ENCODE results near the gene TEPSIN. TPM values are rescaled to one million over a fixed set of nuclear protein-coding genes. Genes with fewer than 3 reads are reported as not detected.

The TEPSIN gene
- total RNA-seq, 2 experiments from 2014 or later, result 21.7 to 25.9 TPM

DNA sequence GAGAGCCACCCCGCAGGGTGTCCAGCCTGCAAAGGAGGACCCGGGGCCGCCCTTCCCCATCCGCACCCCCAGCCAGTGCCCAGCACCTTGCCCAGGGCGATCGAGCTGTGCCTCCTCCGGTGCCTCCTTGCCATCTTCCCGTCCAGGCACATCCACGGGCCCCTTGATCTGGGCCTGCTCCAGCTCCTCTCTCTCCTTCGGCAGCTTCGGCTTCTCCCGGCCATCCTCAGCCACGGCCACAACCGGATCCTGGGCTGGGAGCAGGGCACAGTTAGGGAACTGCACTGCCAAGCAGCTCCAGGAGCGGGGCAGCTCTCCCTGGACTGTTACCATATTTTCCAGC lies 14.1 kb upstream of the TEPSIN start:
- Mint-ChIP-seq H3K36me3 (ENCODE audit: low read depth) (peaks cover 8% of the 10 kb centered on the region), H3K27ac (no peak overlapping the region), H3K4me3 (no peak overlapping the region), H3K9me3 (no peaks in the 10 kb centered on the region), H3K4me1 (ENCODE audit: low read depth) (peaks cover 5% of the 10 kb centered on the region), H3K27me3 (ENCODE audit: low read depth) (no peaks in the 10 kb centered on the region)
- intact Hi-C loops (cut with micrococcal nuclease), result loop anchor here (1.0 to 10.0 kb wide), 4 partner anchors 44 to 348 kb away; partner anchors contain the start of gene BAHCC1
- no peak for DNase-seq
- CTCF ChIA-PET, result interaction anchor here (0.6 to 1.9 kb wide), 7 partner anchors 33 to 293 kb away, joined by 3 to 10 read pairs (median 3); no protein-coding TSS in a partner anchor

- peaks cover 5% of the 10 kb centered on the region for H3K4me1 Mint-ChIP-seq (ENCODE audit: low read depth)
- intact Hi-C loops (cut with micrococcal nuclease), result loop anchor here (2.0 to 10.0 kb wide), 2 partner anchors 44 to 142 kb away; partner anchors contain the start of gene BAHCC1
- CTCF ChIA-PET, result interaction anchor here (0.6 to 1.9 kb wide), 7 partner anchors 33 to 293 kb away, joined by 3 to 10 read pairs (median 3); no protein-coding TSS in a partner anchor
- no peak overlapping the region for H3K27ac Mint-ChIP-seq
- no peaks in the 10 kb centered on the region for H3K27me3 Mint-ChIP-seq (ENCODE audit: low read depth)
- no peak overlapping the region for H3K4me3 Mint-ChIP-seq
- no peaks in the 10 kb centered on the region for H3K9me3 Mint-ChIP-seq
- peaks cover 8% of the 10 kb centered on the region for H3K36me3 Mint-ChIP-seq (ENCODE audit: low read depth)
- DNase-seq, result no peak
Observed at GRCh38 chr17:81252326-81252986, 13.6 kb upstream of the TEPSIN start.

DNA sequence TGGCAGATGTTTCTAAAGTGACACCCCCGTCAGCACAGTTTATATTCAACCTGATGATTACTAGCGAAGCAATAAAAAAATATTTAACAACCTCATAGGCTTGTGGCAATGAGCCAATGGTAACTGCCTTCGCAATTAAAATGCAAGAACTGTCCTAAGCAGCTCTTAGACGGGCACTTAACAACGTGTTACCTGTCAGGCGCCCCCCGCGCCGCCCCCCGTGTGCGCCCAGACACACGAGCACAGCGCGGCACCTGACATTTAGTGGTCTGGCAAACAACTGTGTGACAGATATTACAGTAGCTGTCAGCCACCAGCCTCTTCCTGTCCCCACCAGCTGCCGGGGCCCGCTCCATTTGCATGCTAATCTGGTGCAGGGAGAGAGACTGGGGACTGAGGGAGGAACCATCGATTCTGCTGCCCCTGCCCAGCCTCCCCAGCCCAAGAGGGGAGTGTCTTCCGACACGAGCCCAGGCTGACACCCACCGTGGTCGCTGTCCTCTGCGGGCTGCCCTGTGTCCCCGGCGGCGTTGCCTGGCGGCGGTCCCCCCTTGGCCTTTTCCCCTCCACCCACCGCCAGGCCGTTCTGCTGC lies 12.9 kb upstream of the TEPSIN start:
- DNase-seq, result no peak
- CTCF ChIA-PET, result no interaction called here

GRCh38 chr17:81251094-81251708 lies 12.3 kb upstream of the TEPSIN start:
- Mint-ChIP-seq H3K4me1 (ENCODE audit: low read depth) (peaks cover 5% of the 10 kb centered on the region), H3K27me3 (ENCODE audit: low read depth) (no peaks in the 10 kb centered on the region), H3K4me3 (no peak overlapping the region), H3K36me3 (ENCODE audit: low read depth) (peaks cover 9% of the 10 kb centered on the region), H3K27ac (no peak overlapping the region), H3K9me3 (no peaks in the 10 kb centered on the region)
- CTCF ChIA-PET, result no interaction called here
- intact Hi-C loops (cut with micrococcal nuclease), result loop anchor here (10.0 kb wide), 1 partner anchor 144 kb away; the partner anchor contains the start of gene BAHCC1
- no peak for DNase-seq

More for the DNA sequence above, 12.9 kb upstream of the TEPSIN start:
- Mint-ChIP-seq H3K9me3 (no peaks in the 10 kb centered on the region), H3K27me3 (ENCODE audit: low read depth) (no peaks in the 10 kb centered on the region), H3K4me3 (no peak overlapping the region), H3K4me1 (ENCODE audit: low read depth) (peaks cover 5% of the 10 kb centered on the region), H3K36me3 (ENCODE audit: low read depth) (peaks cover 9% of the 10 kb centered on the region), H3K27ac (no peak overlapping the region)
- intact Hi-C loops (cut with micrococcal nuclease), result loop anchor here (2.0 to 10.0 kb wide), 2 partner anchors 45 to 143 kb away; partner anchors contain the start of gene BAHCC1

- DNase-seq, result no peak
- H3K36me3 Mint-ChIP-seq (ENCODE audit: low read depth), result peaks cover 9% of the 10 kb centered on the region
- no peaks in the 10 kb centered on the region for H3K27me3 Mint-ChIP-seq (ENCODE audit: low read depth)
- CTCF ChIA-PET, result no interaction called here
- no peaks in the 10 kb centered on the region for H3K9me3 Mint-ChIP-seq
- no peak overlapping the region for H3K4me3 Mint-ChIP-seq
- H3K27ac Mint-ChIP-seq, result no peak overlapping the region
- intact Hi-C loops (cut with micrococcal nuclease), result loop anchor here (10.0 kb wide), 1 partner anchor 144 kb away; the partner anchor contains the start of gene BAHCC1
- H3K4me1 Mint-ChIP-seq (ENCODE audit: low read depth), result peaks cover 5% of the 10 kb centered on the region
Observed at GRCh38 chr17:81250286-81251093, 11.6 kb upstream of the TEPSIN start.

GRCh38 chr17:81249223-81250040 lies 10.6 kb upstream of the TEPSIN start:
- Mint-ChIP-seq H3K4me1 (ENCODE audit: low read depth) (peaks cover 7% of the 10 kb centered on the region), H3K27me3 (ENCODE audit: low read depth) (no peaks in the 10 kb centered on the region), H3K27ac (no peak overlapping the region), H3K36me3 (ENCODE audit: low read depth) (peaks cover 9% of the 10 kb centered on the region), H3K4me3 (no peak overlapping the region), H3K9me3 (no peaks in the 10 kb centered on the region)
- CTCF ChIA-PET, result no interaction called here
- DNase-seq, result no peak
- intact Hi-C loops (cut with micrococcal nuclease), result loop anchor here (10.0 kb wide), 1 partner anchor 145 kb away; the partner anchor contains the start of gene BAHCC1

DNA sequence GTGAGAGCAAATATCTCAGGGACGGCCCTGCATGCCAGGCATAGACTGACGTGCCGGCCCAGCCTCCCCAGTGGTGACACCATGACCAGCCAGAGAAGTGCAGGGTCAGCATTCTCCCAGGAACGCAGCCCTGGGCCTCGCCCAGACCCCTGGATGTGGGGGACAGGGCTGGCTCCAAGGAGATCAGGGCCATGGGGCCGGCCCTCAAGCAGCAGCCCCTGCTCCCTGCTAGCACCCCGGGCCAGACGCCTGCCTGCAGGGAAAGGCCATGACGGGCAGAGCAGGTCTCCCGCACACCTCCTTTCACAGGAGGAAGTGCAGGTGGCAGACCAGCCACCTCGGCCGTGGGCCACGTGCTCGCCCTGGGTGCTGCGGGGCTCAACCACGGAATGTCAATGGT lies 9.8 kb upstream of the TEPSIN start:
- H3K27ac Mint-ChIP-seq, result no peak overlapping the region
- CTCF ChIA-PET, result no interaction called here
- no peaks in the 10 kb centered on the region for H3K9me3 Mint-ChIP-seq
- intact Hi-C loops (cut with micrococcal nuclease), result no loop called here
- DNase-seq, result no peak
- H3K4me1 Mint-ChIP-seq (ENCODE audit: low read depth), result peaks cover 7% of the 10 kb centered on the region
- H3K4me3 Mint-ChIP-seq, result no peak overlapping the region
- peaks cover 9% of the 10 kb centered on the region for H3K36me3 Mint-ChIP-seq (ENCODE audit: low read depth)
- no peaks in the 10 kb centered on the region for H3K27me3 Mint-ChIP-seq (ENCODE audit: low read depth)

GRCh38 chr17:81247339-81247990 lies 8.6 kb upstream of the TEPSIN start:
- CTCF ChIA-PET, result no interaction called here
- no peak overlapping the region for H3K4me3 Mint-ChIP-seq
- DNase-seq, result no peak
- H3K27me3 Mint-ChIP-seq (ENCODE audit: low read depth), result no peaks in the 10 kb centered on the region
- H3K9me3 Mint-ChIP-seq, result no peaks in the 10 kb centered on the region
- H3K36me3 Mint-ChIP-seq (ENCODE audit: low read depth), result peaks cover 3% of the 10 kb centered on the region
- H3K4me1 Mint-ChIP-seq (ENCODE audit: low read depth), result peaks cover 2% of the 10 kb centered on the region
- intact Hi-C loops (cut with micrococcal nuclease), result no loop called here
- no peak overlapping the region for H3K27ac Mint-ChIP-seq

DNA sequence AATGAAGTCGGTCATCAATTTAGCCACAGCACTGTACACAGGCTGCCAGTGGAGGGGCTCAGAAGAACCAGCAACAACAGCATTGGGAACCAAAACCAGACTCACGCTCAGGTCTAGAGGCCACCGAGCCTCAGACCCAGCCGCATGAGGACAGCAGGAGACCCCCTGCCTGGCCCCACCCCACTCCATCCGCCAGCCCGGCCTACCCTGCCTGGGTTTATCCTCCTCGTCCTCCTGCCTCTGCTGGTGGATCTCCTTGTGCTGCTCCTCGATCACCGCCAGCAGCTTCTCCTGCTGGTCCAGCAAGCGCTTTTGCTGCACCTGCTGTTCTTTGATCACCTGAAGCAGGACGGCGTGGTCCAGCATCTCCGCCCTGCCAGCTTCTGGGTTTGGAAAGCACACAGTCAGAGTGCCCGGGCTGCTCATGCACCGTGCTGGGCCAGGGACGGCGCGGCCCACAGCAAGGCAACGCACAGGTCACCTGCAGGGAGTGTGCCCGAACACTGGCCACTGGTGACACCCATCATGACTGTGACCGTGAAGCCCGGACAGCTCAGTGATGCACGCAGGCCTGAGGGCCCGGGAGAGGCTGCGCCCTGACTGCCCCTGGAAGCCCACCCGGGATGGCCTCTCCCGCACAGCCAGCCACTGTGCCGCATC lies 8.0 kb upstream of the TEPSIN start:
- peaks cover 6% of the 10 kb centered on the region for H3K4me1 Mint-ChIP-seq (ENCODE audit: low read depth)
- H3K27ac Mint-ChIP-seq, result no peak overlapping the region
- no peak for DNase-seq
- H3K36me3 Mint-ChIP-seq (ENCODE audit: low read depth), result peaks cover 5% of the 10 kb centered on the region
- intact Hi-C loops (cut with micrococcal nuclease), result no loop called here
- H3K27me3 Mint-ChIP-seq (ENCODE audit: low read depth), result no peaks in the 10 kb centered on the region
- no peaks in the 10 kb centered on the region for H3K9me3 Mint-ChIP-seq
- no peak overlapping the region for H3K4me3 Mint-ChIP-seq
- CTCF ChIA-PET, result no interaction called here

DNA sequence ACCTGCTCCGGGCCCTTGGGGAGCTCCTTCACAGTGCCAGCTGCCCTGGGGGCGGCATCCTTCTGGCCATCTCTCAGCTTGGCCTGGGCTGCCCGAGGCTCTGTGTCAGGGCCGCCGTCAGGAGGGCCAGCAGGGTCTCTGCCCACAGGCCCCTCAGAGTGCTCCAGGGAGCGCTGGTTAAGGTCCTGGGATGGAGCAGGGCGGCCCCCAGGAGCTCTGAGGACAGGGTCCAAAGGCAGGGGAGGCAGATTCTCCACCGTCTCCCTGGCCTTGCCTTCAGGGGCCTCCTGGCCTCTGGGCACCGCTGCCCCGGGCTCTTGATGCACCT lies 7.5 kb upstream of the TEPSIN start:
- Mint-ChIP-seq H3K36me3 (ENCODE audit: low read depth) (peaks cover 7% of the 10 kb centered on the region), H3K9me3 (no peaks in the 10 kb centered on the region), H3K4me3 (no peak overlapping the region), H3K27me3 (ENCODE audit: low read depth) (no peaks in the 10 kb centered on the region), H3K27ac (no peak overlapping the region), H3K4me1 (ENCODE audit: low read depth) (peaks cover 11% of the 10 kb centered on the region)
- intact Hi-C loops (cut with micrococcal nuclease), result no loop called here
- no peak for DNase-seq
- CTCF ChIA-PET, result no interaction called here
